ENCODE results near the gene KIF26B.

KIF26B gene

DNA sequence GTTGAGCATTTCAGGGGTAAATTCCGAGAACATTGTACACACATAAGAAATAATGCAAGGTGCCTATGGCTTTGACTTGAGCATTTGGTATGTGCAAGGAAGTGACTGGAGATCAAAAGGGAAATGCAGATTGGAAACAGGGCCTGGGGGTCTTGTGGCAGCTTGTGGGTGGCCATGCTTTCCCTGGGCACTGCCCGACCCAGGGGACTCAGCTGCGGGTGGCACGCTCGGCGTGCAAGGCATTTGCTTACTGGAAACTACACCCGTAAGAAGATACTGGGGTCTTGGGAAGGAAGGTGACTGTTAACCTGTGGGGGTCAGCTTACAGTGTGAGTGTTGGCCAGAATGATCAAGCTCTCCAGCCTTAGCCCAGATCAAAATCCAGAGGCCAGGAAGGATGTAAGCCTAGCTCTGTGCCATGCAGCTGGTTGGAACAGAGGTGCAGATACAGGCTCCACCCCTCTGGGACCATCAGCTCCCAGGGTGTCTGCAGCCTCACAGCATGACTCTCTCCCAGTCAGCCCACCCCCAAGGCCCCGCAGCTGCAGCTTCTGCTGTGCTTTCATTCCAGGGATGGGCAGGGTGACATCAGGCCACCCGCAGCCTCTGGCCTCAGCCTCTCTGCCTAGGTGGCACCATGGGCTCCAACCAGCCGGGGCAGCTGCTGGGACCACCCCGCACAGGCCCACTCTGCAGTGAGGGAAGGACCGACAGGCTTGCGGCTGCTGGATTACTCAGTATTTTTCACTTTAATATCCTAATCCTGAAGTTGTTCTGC, 55.1 kb downstream of the KIF26B start:
- DNase-seq (ENCODE audit: low spot score): no peak

DNA sequence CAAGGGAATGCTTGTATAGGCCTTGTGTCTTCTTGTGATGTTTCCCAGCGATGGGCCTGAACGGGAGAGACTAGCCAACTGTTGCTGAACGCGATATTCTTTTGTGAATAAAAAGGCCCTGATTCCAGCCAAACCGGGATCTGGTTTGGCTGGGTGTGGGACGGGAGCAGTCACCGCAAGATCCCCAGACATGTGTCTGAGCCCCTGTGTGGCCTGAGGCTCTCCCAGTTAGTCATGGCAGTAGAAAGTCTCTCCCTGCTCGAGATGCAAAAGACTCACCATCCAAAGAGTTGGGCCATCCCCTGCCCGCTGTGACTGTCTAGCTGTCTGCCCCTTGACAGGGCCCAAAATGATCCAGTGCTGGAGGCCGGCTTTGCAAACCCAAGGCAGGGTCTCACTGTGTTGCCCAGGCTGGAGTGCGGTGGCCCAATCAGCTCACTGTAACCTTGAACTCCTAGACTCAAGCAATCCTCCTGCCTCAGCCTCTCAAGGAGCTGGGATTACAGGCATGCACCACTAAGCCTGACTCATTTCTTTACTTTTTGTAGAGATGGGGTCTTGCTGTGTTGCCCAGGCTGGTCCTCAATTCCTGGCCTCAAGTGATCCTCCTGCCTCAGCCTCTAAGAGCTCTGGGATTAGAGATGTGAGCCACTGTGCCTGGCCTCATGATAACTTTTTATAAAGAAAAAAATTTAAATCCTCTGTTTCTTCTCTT, 56.4 kb downstream of the KIF26B start:
- no peak for DNase-seq (ENCODE audit: low spot score)

DNA sequence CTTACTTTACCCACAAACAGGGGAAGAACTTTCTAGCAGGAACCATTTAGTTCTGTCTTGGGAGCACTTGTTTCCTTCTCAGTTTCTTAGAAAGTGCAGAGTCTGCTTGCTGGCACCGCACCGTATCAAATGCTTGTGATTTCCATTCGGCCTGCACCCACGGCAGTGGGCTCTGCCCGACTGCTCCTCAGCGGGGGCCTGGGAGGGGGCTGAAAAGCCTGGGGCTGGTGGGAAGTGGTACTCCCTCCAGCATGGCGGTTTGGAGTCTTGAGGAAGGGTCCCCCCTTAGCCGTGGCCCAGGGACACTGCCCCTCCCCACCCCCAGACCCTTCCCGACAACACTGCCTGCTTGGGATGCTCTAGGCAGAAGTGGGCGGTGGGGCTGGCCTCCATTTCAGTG, 57.0 kb downstream of the KIF26B start:
- no peak for DNase-seq (ENCODE audit: low spot score)

DNA sequence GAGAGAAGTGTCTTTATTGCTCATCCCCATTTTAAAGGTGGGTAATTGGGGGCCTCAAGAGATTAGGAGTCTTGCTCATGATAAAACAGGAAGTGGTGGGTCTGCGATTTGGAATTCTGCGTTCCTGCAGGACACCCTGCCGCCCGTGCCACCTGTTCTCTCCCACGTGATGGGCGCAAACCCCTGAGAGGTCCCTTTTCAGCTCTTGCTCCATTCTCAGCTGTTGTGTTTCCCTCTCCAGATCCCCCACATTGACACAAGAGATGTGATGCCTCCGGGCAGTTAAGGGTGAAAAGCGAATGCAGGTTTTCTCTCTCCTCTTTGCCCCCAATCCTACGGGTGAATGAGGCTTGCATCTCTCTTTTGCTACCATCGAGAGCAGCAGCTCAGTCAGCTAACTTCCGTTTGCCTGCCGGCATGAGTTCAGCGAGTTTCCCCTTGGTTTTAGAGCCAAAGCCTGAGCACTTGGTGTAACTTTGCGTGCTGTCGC, 57.5 kb downstream of the KIF26B start:
- no peak for DNase-seq (ENCODE audit: low spot score)

DNA sequence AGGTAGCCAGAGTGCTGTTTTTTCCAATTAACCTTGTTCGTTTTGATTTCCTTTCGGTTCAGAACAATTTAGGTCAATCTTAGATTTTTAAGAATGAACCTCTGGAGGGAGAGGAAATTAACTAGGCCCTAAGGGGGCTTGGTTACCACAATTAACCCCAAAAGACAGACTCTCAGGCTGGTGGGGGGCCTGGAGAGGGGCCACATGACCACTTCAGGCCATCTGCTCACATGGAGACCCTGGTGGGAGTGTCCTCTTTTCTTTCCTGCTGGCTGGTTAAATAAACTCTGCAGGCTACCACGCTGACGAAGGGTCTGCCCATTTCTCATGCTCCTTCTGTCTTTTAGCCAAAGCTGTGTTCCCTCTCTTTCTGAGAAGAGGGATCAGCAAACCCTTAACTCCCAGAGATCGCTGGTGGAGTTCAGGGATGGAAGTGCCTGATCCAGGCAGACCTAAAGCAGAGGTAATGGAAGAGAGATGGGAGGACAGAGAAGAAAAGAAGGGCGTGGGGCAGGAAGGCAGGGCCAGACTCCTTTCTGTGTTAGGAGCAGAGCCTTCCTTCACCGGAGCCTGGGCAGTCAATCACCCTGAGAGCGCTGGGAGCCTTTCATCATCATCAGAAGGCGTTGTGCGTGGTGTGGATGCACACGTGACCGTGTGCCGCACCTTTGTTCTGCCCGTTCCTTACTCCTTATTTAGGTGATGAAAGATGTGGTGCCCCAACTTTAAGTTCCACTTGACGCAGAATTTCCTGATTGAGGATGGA, 58.5 kb downstream of the KIF26B start:
- DNase-seq (ENCODE audit: low spot score): no peak

DNA sequence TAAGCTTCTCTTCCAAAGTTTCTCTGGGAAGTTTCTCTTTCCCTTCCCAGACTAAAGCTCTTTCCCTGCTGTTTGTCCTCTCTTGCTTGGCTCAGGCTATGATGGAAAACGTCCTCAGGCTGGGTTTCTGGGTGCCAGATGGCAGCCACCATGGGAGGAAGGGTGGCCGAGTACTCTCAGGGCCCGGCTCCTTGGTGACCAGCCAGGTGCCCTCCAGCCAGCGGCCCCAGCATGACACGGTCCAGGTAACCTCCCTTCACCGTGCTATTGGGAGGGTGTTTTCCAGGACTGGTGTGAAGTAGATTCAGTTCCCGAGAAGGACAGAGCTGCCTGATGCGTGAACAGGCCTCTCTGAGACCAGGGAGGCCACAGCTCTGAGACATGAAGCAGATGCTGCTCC, 60.3 kb downstream of the KIF26B start:
- DNase-seq (ENCODE audit: low spot score): no peak

DNA sequence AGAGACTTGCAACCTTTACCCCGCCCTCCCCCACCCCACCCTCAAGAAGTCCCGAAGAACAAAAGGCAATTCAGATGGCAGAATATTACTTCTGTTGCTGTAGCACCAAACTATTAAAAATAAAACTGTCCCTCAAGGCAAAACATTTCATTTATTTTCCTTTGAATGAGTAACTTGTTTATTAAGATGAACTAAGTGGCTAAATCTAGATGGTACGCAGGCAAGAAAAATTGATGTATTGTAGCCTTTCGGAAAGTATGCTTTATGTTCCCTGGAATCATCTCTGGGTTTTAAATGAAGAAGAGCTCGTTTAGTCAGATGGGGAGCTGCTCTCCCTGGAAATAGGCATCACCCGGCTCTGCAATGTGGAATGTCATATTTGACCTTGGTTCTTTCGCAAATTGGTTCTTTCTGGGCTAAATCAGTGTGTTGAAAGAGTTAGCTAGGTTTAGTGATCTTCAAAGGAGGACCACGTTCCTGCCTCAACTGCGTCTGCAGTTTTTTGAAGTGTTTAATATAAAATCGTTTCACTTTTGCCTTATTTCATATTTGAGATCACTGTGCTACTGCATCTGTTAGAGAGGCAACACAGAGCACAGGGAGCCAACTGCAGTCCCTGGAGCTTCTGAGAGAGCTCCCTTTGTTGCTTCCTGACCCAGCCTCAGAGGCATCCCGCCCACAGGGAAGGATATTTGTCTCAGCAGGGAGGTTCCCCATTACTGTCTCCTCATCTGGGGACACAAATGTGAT, 61.8 kb downstream of the KIF26B start:
- DNase-seq (ENCODE audit: low spot score): peak; percentile 41

DNA sequence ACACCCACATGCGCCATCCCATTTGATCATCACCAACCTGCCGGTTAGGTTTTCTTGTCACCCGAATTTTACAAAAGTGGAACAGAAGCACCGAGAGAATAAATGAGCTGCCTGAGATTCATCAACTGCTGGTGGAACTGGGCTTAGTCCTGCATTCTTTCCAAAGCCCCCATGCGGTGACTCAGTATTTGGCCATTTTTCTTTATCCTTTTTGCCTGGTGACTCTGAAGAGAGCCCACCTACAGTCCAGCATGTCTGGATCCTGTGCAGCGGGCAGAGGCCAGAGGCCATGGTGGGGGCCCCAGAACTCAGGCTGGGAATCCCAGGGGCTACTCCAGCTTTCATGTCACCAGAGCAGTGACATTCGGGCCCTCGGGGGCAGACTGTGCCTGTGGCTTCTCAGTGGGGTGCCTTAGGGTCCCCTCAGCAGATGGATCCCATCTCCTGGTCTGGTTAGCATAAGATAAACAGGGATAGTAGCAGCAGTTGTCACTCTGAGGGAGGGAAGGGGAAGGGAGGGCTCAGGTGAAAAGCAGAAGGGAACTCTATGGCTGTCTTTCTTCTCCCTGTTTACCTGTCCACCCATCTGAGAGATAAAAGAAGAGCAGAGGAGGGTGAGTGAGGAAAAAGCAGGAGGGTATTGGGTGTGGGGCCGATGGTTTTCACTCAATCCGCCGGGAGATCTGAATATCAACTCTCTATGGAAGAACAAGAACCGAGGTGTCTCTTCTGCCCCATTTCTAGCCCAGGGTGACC, 63.2 kb downstream of the KIF26B start:
- DNase-seq (ENCODE audit: low spot score): no peak

DNA sequence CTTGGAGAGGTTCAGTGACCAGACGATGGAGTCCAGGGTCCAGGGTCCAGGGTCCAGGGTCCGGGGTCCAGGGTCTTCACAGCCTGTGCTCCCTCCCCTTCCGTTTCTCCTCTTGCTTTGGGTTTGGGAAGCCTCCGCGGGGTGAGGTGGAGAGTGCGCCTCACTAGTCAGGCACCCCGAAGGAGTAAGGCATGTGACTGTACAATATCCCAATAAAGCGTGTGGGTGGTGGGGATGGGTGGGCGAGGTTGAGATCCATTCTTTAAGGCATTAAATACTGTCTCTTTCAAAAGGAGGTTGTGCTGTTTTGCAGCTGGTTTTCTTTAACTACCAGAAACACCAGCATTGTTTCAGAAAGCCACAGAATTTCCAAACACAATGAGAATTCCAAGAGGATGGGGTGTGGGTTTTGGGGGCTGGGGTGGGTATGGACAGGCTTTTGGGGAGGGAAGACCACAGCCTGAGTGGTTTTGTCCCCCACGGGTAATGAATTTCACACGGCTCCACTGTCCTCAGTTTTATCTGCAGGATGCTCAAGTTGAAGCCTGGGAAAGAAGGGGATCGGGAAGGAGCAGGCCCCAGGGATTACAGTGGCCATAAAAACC, 65.7 kb downstream of the KIF26B start:
- no peak for DNase-seq (ENCODE audit: low spot score)

DNA sequence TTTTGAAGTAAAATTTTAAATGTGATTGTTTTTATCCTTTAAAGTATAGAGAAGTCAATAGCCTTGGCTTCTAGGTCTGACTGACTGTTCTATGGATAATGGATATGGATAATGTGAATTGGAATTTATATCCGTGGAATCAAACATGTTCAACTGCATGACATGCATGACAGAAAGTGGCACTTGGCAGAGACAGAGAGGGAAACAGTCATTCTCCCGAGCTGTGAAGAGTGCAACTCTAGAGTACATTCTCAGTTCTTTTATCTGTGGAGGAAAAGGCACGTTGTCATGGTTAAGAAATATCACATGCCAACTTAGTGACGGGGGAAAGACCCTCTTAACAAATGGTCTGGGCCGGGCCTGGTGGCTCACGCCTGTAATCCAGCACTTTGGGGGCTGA, 67.0 kb downstream of the KIF26B start:
- no peak for DNase-seq (ENCODE audit: low spot score)

DNA sequence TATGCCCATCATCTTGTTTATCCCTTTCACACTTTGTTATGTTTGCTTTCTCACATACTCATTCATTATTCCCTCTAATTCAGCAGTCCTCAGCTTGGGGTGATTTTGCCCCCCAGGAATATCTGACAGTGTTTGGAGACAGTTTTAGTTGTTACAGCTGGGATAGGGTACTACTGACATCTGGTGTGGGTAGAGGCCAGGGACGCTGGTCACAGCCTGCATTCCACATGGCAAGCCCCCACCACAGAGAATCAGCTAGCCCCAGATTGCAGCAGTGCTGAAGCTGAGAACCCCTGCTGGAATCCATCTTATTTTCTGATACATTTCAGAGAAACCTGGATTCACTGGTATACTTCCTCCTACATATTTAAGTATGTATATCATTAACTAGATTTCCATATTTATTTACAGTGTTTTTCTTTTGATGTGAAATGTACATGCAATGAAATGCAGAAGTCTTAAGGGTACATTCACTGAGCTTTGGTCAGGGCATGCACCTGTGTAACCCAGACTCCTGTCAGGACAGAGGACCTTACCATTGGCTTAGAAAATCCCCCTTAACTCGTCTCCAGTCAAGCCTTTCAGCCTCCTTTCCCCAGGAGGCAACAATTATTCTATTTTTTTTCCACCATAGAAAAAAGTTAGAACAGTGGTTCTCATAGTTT, 68.3 kb downstream of the KIF26B start:
- no peak for DNase-seq (ENCODE audit: low spot score)

DNA sequence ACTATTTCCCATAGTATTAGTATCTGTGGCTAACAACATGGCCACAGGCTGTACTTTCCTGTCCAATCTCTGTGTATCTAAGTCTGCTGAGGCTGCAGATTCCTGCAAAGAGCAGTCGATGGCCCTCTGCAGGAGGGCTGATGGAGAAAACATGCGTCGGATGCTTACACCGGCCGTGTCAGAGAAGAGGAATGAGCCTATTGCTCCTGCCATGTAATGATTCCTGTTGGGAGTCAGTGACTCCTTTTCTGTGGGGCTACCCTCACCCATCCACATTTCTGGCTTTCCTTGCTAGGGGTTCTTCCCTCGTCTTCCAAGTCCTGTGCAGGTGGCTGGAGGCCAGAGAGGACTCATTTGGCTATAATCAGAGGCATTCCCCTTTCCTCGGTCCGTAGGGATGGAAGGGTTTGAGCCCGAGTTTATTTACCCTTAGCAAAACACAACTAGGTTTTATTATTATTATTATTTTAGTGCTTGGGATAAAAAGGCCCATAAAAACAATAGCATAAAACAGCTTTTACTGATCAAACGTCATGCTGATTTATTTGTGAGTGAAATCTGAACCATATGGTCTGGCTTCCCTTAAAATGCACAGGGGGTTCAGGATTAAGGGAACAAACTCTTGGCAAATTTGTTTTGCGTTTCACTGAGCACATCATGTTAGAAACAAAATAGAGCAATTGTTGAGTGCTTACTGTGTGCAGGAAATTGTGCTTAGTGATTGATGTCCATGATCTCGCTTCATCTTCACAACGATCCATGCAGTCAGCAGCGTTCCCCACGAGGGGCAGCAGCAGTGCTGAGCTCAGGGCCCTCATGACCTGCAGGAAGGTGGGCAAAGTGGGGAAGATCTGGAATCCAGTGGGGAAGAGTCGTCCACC, 70.8 kb downstream of the KIF26B start:
- DNase-seq (ENCODE audit: low spot score): peak; percentile 43

DNA sequence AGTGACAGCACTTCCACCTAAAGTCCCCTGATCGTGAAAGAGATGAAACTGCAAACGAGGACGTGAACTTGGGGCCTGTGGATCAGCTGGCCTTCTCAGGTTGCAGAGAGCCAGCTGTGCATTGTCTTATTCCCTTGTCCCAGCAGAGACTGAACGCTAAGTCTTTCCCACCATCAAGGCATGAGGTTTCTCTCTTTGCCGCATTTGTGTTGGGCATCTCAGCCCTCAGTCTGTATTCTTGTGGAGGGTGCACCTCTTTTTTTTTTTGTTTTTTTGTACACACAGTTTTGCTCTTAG, 71.4 kb downstream of the KIF26B start:
- no peak for DNase-seq (ENCODE audit: low spot score)

DNA sequence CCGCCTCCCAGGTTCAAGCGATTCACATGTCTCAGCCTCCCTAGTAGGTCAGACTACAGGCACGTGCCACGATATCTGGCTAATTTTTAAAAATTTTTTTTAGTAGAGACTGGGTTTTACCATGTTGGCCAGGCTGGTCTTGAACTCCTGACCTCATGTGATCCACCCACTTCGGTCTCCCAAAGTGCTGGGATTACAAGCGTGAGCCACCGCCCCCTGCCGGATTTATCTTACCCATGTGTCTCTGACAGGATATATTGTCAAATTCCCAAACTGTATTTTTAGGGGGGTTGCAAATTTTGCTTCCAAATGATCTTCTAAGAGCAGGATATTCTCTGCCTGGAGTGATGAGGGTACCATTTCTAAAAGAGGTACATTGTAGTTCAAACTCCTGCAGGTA, 74.3 kb downstream of the KIF26B start:
- DNase-seq (ENCODE audit: low spot score): no peak

DNA sequence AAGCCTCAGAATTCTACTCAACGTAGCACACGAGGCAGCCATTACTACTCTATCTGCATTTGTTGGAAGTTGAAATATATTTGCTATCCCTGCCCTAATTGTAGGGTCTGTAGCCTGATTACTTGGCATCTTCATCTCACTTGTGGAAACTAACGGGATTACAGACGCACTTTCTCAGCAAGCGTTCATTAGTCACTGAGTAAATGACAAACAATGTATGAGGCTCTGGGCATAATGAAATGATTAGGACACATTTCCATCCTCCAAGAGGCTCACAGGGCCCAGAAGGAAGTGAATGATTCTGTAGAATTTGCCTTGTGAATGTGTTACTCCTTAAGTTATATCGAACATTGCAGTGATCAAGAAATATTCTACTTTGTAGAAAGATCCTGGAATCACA, 78.1 kb downstream of the KIF26B start:
- no peak for DNase-seq (ENCODE audit: low spot score)

DNA sequence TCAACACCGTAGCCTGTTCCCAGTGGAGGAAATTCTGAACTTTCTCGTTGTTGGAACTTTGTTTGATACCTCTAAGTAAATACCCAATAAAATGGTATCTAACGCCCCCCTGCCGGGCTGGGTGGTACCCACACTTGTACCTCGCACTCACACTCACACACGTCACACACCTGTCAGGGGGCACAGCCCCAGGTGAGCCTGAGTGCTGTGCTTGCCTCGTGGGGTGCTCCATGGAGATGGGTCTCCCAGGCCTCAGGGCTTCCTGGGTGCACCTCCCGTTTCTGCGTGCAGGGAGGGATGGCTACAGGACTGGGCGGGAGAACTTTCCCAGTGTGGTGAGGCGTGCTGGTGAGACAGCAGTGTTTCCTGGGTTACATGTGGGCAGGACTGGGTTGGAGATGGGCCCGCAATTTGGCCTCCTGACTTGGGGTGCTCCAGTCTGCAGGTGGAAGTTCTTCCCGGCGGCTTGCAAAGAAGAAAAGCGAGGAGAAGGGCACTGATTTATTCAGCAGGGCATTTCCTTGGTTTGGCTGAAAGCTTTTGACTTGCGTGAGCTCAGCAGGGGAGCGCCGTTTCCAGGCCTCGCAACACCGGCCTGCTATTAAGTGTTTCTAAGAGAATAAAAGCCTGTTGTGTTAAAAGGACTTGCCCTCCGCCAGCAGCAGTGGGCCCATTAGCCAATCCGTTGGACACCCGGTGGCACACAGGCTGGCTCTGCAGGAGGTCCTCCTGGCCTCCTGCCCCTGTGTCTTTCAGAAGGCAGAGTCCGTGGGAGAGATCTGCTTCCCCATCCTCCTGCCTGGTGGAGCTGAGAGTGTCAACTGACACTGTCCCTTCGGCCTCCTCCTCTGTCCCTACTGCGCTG, 79.7 kb downstream of the KIF26B start:
- DNase-seq (ENCODE audit: low spot score): peak; percentile 78

DNA sequence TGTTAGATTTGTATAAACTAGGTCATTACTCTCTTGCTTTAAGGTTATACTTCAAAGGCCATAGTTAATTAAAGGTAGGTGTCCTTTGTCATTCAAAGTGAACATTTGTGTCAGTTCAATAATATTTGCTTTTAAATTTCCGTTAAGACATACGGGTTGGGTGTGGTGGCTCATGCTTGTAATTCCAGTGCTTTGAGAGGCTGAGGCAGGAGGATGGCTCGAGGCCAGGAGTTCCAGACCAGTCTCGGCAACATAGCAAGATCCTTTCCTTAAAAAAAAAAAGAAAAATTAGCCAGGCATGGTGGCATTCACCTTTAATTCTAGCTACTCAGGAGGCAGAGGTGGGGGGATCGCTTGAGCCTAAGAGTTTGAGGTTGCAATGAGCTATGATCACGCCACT, 80.4 kb downstream of the KIF26B start:
- DNase-seq (ENCODE audit: low spot score): no peak

DNA sequence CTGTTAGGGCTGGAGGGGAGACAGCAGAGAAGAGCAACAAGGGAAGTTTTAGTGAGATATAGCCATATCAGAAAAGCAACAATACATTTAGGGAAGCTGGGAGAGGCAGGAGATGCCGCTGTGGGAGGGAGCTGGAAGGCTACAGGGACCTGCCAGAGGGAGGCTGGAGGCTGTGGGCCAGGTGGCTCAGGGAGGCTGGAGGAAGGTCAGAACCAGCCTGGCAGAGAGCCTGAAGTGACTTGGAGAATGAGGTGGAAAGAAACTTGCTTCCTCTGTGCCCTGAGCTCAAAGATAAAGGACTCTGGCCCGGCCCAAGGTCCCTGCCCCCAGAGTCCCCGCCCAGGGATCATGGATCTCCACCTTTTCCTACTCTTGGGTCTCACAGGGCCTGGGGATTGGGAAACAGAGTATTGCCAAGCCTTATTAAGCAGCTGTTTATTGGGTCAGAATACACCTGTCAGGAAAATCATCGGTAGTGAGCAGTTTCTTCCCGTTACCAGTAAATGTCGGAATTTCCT, 85.9 kb downstream of the KIF26B start:
- DNase-seq (ENCODE audit: low spot score): no peak

Measured in iPS-NIHi11 (cell line).